GM18505 (cell line): Measurements from ENCODE around the gene XYLT1.

Source experiments
- ATAC-seq: cut with Tn5 transposase; IDR thresholded peaks from one replicate; pipeline ENCODE4 v1.9.1; 2021; ENCODE audit not compliant: unreplicated experiment
- POLR2A ChIP-seq: IDR thresholded peaks from 4 replicates; pipeline ENCODE4 v1.6.1; 2011; ENCODE audit warnings: borderline replicate concordance; ENCODE audit not compliant: insufficient read depth, insufficient read length; ENCODE audit errors: extremely low read depth

Gene XYLT1

DNA sequence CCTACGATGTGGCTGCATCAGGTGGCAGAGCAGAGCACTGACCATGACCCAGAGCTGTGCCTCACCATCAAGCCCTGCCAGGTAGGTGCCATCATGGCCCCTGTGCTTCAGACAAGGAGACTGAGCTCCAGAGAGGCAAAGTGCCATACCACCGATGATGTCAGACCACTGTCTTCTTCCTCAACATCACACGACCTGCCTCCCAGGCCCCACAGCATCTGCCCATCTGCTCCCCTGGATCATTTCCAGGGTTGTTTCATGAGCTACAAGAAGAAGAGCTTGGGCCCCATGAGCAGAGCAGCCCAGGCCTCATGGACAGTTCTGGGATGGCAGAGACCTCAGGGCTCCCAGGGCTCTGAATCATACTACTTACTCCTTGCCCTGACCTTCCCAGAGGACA, 9.9 kb downstream of the XYLT1 start:
- no peak for ATAC-seq
- no peak for TF ChIP-seq POLR2A

DNA sequence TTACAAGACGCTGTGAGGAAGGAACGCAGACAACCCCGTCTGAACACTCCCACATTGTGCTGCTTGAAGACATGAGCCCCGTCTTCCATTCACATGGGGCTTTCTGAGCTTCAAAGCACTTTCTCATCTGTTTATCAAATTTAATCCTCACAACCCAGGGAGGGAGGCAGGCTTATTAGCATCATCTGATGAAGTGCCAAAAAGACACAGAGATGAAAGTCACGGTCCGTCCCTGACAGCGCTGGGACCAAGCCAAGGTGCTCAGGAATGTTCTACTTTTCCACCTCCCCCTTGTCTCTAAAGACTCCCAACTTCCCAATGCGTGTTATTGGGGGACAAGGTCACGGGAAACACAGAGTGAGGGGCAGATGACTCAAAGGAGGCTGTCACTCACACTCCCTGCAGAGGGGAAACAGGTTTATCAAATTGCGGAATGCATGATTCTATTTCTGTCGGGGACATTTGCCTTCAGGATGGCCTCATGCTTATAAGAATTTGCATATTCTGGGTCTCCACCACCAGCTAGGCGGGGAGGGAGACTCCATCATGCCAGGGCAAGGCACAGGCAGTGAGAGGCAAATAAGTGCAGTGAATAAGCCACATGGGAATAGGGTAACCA, 10.7 kb downstream of the XYLT1 start:
- no peak for TF ChIP-seq POLR2A
- ATAC-seq: peak; percentile 50

DNA sequence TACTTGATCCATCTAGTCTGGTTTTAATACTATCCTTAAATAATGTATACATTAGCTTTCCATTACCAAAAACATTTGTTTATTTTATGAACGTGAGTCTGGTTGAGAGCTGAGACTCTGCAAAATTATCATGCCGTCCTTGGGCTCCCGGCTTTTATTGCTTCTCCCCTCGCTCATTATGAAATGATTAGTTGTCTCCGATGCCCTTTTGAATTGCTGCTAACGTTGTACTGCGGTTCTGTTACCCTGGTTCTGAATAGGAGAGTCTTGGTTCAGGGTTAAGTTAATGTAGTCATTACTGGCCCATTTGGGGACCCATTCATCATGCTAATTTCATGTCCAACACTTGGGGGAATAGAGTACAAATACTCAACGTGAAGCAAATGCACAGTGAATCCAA, 12.8 kb downstream of the XYLT1 start:
- ATAC-seq: no peak
- TF ChIP-seq POLR2A: no peak

DNA sequence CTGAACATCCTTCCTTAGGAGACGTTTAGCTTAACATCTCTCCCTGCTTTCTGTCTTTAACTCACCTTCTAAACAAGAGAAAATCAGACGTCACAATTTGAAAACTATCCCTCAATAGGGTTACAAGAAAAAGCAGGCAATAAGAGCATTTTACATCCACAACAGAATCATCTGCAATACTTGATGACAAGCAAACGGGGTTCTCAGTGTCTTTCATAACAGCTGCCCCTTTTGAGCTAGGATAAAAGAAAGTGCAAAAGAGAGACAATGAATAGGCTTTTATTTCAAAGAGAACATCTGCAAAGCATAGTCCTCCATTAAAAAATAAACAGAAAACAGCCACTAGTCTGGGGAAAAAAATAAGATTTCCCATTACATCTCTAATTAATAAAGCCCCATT, 13.2 kb downstream of the XYLT1 start:
- no peak for TF ChIP-seq POLR2A
- no peak for ATAC-seq

DNA sequence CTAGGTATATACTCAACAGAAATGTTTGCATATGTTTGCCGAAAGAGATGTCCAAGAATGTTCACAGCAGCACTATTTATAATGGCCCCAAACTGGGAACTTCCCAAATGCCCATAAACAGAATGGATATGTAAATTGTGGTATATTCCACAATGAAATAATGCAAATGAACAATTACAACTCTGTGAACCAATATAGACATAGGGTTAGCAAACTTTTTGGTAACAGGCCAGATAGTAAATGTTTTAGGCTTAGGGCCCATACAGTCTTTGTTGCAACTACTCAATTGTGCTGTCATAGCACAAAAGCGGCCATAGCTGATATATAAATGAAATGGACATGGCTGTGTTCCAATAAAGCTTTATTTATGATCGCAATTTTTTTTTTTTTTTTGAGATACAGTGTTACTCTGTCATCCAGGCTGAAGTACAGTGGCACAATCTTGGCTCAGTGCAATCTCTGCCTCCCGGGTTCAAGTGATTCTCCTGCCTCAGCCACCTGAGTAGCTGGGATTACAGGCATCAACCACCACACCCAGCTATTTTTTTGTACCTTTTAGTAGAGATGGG, 16.5 kb downstream of the XYLT1 start:
- ATAC-seq: no peak
- no peak for TF ChIP-seq POLR2A

DNA sequence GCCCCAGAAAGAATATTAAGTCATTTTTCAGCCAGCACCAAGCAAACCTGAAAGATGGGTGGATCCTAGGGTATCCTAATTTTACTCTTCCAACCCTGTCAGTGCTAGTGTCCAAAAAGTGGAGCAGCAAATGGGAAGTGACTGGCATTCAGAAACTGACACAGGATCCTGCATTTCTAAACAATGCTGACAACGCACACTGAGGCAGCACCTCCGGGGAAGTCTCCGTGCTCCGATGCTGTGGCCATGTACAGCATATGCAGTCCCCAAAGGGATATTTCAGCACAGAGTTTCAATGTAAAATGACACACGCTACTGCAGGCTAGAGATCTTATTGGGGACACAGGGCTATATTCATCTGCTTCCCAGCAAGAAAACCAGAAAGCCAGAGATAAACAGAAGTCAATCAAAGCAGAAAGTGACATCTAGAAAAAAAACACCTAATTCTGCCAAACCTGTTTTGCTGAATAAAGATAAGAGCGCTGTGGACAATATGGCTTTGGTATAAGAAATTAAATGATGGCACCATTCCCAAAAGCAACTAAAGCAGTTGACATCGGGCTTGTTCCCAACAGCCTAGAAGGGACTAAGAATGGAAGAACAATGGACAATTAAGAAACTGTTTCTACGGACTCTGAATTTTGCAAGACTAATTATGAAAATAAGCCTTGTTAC, 17.3 kb downstream of the XYLT1 start:
- no peak for ATAC-seq
- no peak for TF ChIP-seq POLR2A

DNA sequence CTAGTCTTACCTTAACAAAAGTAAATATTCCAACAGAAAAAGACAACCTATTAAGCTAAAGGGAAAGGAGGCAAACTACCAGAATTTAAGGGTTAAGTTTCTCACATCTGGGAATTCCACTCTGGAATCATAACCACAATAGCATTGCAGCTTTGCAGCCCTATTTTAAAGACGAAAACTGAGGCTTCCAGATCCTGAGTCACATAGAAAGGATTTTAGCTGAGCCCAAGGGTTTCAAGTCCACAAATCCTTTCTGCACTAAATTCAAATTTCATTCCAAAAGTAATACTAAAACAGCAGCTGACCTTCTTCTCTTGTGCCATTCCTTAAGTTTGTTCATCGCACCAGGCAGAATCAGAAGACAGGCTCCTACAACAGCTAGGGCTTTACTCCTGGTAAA, 17.8 kb downstream of the XYLT1 start:
- no peak for TF ChIP-seq POLR2A
- ATAC-seq: no peak

DNA sequence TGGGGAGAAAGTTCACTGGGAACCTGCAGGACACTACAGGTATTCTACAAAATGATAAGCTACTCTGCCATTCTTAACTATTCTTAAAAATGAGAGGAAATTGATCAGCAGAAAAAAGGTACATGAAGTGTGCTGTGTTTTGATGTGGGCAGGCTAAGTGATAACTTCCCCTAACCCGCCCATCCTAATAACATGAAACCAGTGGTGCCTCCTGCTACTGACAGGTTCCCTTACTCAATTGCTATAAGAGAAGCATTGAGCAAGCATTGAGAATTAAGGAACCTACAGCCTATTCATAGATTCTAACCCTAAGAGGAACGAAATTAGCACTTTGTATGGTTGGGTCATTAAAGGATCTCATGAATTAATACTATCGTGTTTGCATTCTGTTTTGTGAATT, 18.9 kb downstream of the XYLT1 start:
- TF ChIP-seq POLR2A: no peak
- ATAC-seq: no peak

DNA sequence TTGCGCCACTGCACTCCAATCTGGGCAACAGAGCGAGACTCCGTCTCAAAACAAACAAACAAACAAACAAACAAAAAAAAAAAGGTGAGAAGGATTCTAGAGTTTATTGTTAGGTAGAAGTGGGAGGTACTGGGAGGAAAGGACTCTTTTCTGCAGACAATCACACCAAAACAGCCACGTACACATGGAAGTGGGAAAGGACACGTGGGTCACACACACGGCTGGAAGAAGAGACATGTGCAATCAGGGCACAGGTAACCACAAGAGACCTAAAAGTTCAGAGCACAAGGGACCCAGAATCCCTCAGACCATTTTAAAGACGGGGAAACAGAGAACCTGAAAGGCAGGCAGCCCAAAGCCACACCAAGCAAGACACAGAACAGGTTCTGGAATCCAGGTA, 20.5 kb downstream of the XYLT1 start:
- ATAC-seq: no peak
- TF ChIP-seq POLR2A: no peak

DNA sequence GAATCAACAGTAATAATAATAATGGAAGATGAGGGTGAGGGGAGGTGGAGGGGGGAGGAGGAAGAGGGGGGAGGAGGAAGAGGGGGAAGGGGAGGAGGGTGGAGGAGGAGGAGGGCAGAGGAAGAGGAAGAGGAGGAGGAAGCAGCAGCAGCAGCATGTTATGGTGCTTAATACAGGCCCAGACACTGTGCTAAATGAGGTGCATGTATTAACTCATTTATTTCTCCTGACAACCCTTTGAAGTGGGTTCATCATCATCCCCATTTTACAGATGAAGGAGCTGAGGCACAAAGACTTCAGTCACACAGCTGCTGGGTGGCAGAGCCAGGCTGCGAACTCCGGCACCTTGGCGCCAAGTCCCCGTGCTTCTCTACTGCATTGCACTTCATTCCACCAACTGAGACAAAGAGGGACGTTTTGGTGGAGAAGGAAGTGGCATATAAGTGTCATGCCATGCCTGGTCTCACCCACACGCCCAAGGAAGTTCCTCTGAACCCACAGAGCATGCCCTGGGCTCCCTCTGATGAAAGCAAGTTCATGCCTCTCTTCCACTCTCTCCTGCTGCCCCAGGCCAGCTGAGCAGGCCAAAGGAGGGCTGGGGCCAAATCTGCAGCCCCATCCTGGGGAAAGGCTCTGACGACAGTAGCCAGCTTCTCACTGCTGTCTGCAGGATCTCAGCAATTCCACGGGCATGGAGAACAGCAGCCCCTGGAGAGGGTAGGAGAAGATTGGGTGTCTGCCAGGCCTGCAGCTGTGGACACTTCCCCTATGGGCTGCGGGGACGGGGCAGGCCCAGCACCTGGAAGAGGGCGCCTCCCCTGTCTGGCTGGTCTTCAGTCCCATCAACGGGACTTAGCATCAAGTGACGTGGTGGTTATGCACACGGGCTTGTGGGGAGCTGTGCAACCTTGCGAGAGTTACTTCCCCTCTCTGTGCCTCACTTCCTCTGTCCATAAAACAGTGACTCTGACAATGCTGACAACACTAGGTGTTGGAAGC, 21.8 kb downstream of the XYLT1 start:
- ATAC-seq: no peak
- no peak for TF ChIP-seq POLR2A

DNA sequence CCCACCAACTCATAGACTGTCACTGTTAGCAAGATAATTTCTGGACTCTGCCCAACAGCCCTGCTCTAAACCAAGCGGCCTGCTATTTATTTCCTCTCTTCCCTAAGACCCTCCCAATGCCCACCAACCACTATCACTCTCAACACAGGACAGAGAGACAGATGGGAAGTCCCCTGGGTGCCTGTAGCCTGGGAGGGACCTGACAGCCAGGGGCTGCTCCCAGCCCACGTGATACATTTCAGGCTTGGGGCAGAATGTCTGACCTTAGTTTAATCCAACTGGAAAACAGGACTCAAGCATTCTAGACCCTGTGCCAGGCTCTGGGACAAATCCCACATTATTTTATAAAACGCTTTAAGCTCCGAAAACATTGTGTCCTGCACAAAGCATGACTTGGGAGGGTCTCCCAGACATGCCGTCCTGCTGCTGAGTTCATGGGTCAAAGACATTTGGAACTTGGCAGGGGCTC, 23.6 kb downstream of the XYLT1 start:
- no peak for ATAC-seq
- TF ChIP-seq POLR2A: no peak

DNA sequence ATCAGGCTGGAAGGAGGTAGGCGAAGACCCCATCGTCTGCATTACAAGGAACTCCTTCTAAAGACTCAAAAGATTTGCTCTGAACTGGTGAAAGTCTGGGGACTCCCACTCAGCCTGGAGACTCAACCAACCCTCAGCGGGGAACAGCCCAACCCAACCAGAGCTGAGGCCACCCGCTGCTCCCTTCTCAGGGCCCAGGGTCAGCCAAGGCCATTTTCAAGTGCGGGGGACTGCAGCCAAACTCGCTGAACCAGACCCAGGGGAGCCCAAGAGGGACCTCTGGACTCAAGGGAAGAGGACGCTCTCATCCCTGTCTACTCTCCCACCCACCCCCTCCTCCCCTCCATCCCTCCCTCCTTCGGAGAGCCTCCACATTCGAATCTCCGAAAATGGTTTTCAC, 24.1 kb downstream of the XYLT1 start:
- ATAC-seq: no peak
- TF ChIP-seq POLR2A: no peak

DNA sequence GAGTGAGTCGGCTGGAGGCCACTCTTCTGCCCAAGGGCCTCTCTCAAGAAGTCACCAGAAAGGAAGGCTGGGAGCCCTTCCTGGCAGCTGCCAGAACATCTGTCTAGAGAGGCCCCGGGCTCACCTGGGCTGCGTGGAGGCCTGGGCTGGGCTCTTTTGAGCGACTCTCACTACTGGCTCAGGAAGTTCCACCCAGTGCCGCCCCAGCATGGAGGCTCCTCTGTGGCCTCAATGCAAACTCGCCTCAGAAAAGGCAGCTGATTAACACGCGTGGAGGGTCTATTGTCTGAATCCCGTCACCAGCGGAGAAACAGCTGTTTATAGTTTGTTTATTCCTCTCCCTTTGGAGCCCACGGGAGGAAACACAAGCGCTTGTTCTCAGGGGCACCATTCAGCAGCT, 25.3 kb downstream of the XYLT1 start:
- no peak for TF ChIP-seq POLR2A
- no peak for ATAC-seq

DNA sequence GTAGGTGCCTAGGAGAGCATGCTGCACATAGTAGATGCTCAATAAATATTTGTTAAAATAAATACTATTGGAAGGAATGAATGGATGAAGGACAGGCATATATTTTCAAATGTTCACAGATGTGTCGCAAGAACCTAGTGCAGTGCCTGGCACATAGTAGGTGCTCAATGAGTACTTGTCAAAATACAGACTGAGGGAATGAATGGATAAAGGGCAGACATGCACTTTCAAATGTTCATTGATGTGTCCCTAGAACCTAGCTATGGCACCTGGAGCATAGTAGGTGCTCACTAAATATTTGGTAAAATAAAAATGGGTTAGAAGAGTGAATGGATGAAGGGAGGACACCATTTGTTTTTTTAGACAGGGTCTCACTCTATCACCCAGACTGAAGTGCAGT, 26.1 kb downstream of the XYLT1 start:
- ATAC-seq: no peak
- TF ChIP-seq POLR2A: no peak

DNA sequence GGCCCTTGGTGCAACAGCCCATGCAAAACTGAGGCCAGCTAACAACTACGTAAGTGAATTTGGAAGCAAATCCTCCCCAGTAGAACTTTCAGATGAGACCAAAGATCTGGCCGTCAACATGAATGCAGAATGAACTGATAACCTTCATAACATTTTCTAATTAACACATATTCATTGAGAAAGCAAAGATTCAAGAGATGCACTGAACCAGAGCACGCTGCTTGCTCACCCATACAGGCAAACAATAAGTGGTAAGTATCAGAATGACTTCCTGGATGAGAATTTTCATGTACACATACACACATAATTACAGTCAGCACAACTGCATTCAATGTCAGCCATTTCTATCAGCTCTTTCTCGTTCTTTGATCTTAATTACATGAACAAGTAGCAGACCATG, 30.6 kb downstream of the XYLT1 start:
- ATAC-seq: no peak
- no peak for TF ChIP-seq POLR2A
